ENCODE results near the gene EGFL8.
"Not testable (repeated sequence)": the region's sequence is repeated elsewhere in the genome, so short reads cannot be mapped to it uniquely, and the experiment has no call there.

The EGFL8 gene

DNA sequence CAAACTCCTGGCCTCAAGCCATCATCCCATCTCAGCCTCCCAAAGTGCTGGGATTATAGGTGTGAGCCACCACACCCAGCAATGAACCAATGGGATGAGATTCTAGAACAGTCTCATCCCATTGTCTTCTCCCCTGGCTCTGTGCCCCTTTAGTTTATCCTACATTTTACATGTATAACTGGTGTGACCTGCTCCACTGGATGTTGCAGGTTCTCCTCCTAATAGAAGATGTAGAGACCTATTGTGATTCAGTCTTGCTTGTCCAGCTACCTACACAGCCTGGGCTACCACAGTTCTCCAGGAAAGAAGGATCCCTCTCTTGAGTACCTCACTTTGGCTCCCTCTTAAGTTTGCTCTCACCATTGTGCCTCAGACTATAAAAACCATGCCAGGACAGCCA lies 32.3 kb upstream of the EGFL8 start:
- Histone ChIP-seq H3K9me3 (ENCODE audit: severe bottlenecking) (no peaks in the 10 kb centered on the region), H3K27ac (ENCODE audit: poor library complexity, severe bottlenecking) (no peak overlapping the region), H3K4me3 (ENCODE audit: severe bottlenecking) (no peak overlapping the region), H3K36me3 (ENCODE audit: low read depth) (no peaks in the 10 kb centered on the region; the same call in 1 of the 2 replicates), H3K27me3 (ENCODE audit: insufficient read depth, poor library complexity, severe bottlenecking) (no peaks in the 10 kb centered on the region), H3K4me1 (ENCODE audit: insufficient read depth, poor library complexity, severe bottlenecking) (no peaks in the 10 kb centered on the region)
- TF ChIP-seq, protein P1, sequence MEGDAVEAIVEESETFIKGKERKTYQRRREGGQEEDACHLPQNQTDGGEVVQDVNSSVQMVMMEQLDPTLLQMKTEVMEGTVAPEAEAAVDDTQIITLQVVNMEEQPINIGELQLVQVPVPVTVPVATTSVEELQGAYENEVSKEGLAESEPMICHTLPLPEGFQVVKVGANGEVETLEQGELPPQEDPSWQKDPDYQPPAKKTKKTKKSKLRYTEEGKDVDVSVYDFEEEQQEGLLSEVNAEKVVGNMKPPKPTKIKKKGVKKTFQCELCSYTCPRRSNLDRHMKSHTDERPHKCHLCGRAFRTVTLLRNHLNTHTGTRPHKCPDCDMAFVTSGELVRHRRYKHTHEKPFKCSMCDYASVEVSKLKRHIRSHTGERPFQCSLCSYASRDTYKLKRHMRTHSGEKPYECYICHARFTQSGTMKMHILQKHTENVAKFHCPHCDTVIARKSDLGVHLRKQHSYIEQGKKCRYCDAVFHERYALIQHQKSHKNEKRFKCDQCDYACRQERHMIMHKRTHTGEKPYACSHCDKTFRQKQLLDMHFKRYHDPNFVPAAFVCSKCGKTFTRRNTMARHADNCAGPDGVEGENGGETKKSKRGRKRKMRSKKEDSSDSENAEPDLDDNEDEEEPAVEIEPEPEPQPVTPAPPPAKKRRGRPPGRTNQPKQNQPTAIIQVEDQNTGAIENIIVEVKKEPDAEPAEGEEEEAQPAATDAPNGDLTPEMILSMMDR (IDR thresholded peaks at IDR 0.05; ENCODE audit: poor library complexity, severe bottlenecking) = no peak
- ATAC-seq (ENCODE audit: low read depth) (no peak), DNase-seq (ENCODE audit: low spot score) (no peak)

DNA sequence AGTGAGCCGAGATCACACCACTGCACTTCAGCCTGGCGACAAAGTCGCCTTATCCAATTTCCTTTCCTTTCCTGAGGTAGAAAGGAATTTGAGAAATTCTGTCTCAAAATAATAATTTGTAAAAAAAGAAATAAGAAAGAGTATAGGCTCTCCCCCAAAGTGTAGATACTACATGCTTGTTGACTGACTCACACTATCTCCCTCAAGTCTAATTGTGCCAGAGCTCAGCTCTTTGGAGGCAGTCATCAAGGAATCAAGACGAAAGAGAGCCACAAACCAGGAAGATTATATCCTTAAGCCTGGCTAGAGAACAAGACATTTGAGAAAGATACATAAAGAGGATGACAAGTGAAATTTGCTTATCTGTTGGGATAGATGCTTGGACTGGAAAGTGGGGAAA lies 30.6 kb upstream of the EGFL8 start:
- H3K27me3 ChIP-seq (ENCODE audit: insufficient read depth, poor library complexity, severe bottlenecking) = no peaks in the 10 kb centered on the region
- H3K4me3 ChIP-seq (ENCODE audit: severe bottlenecking) = no peak overlapping the region
- H3K4me1 ChIP-seq (ENCODE audit: insufficient read depth, poor library complexity, severe bottlenecking) = no peaks in the 10 kb centered on the region
- no peak overlapping the region for H3K27ac ChIP-seq (ENCODE audit: poor library complexity, severe bottlenecking)
- ATAC-seq (ENCODE audit: low read depth) (no peak), DNase-seq (ENCODE audit: low spot score) (no peak)
- H3K36me3 ChIP-seq (ENCODE audit: low read depth) = no peaks in the 10 kb centered on the region
- no peaks in the 10 kb centered on the region for H3K9me3 ChIP-seq (ENCODE audit: severe bottlenecking)
- TF ChIP-seq, protein P1 (IDR thresholded peaks at IDR 0.05; ENCODE audit: poor library complexity, severe bottlenecking) = no peak

DNA sequence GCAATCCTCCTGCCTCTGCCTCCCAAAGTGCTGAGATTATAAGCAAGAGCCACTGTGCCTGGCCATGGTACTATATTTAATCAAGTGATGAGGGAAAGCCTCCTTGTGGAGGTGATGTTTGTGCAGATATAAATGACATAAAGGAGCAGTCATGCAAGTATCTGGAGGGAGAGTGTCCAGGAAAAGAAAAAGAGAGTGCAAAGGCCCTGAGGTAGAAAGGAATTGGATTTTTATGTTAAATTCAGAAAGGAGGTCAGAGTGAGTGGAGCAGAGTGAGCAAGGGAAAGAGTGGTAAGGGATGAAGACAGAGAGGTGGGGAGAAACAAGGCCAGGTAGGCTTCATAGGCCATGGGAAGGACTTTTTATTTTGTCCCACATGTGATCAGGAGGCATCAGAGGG lies 26.9 kb upstream of the EGFL8 start:
- Histone ChIP-seq H3K4me1 (ENCODE audit: insufficient read depth, poor library complexity, severe bottlenecking) (no peaks in the 10 kb centered on the region), H3K9me3 (ENCODE audit: severe bottlenecking) (no peaks in the 10 kb centered on the region), H3K27me3 (ENCODE audit: insufficient read depth, poor library complexity, severe bottlenecking) (no peaks in the 10 kb centered on the region), H3K4me3 (ENCODE audit: severe bottlenecking) (no peak overlapping the region), H3K36me3 (ENCODE audit: low read depth) (no peaks in the 10 kb centered on the region), H3K27ac (ENCODE audit: poor library complexity, severe bottlenecking) (no peak overlapping the region)
- DNase-seq (ENCODE audit: low spot score) = no peak
- ATAC-seq (ENCODE audit: low read depth) = no peak
- TF ChIP-seq, protein P1 (IDR thresholded peaks at IDR 0.05; ENCODE audit: poor library complexity, severe bottlenecking) = no peak

DNA sequence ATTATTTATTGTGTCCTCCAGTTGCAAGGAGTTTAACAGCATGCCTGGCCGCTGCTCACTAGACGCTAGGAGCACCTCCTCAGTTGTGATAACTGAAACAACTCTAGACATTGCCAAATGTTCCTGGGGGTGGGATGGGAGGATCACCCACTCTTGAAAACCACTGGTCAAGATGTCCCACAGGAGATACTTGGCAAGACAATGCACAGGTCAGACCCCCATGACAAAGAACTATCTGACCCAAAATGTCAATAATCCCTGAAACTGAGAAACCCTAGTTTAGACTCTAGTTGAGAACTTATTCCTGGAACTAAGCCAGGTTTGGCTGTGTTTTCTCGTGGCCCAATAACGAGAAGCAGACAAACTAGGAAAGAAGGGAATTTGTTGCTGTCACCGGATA lies 24.8 kb upstream of the EGFL8 start:
- Histone ChIP-seq H3K4me3 (ENCODE audit: severe bottlenecking) (no peak overlapping the region), H3K36me3 (ENCODE audit: low read depth) (no peaks in the 10 kb centered on the region), H3K4me1 (ENCODE audit: insufficient read depth, poor library complexity, severe bottlenecking) (no peaks in the 10 kb centered on the region), H3K9me3 (ENCODE audit: severe bottlenecking) (no peaks in the 10 kb centered on the region), H3K27ac (ENCODE audit: poor library complexity, severe bottlenecking) (no peak overlapping the region), H3K27me3 (ENCODE audit: insufficient read depth, poor library complexity, severe bottlenecking) (no peaks in the 10 kb centered on the region)
- DNase-seq (ENCODE audit: low spot score) = no peak
- no peak for ATAC-seq (ENCODE audit: low read depth)
- TF ChIP-seq, protein P1 (IDR thresholded peaks at IDR 0.05; ENCODE audit: poor library complexity, severe bottlenecking) = no peak

DNA sequence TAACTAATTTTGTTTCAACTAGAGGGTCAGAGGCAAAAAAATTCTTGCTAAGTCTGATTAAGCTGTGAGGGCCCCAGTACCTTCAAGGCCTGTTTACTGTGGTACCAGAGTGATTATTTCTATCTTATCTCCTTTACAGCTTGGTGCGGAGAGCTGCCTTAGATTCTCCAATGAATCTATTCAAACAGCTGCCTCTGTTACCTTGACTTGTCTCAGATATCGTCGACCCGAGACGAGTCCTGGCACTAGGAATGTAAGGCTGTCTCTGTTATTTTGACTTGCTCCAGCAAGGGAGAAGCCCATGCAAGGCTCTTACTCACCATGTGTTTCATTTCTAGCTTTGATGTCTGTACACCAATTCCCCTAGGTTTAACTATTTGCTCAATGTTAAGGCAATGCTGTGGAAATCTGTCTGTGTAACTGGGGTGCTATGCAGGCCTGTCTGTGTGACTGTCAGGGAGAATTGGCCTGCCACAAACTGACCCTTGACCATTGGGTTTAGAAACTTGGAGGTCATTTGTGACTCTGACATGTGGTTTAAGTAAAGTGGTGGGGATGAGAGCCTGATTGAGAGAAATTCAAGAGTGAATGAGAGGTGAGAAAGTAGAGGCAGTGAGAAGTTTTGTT lies 23.9 kb upstream of the EGFL8 start:
- Histone ChIP-seq H3K27ac (ENCODE audit: poor library complexity, severe bottlenecking) (no peak overlapping the region), H3K36me3 (ENCODE audit: low read depth) (no peaks in the 10 kb centered on the region), H3K9me3 (ENCODE audit: severe bottlenecking) (no peaks in the 10 kb centered on the region), H3K4me1 (ENCODE audit: insufficient read depth, poor library complexity, severe bottlenecking) (no peaks in the 10 kb centered on the region), H3K4me3 (ENCODE audit: severe bottlenecking) (no peak overlapping the region), H3K27me3 (ENCODE audit: insufficient read depth, poor library complexity, severe bottlenecking) (no peaks in the 10 kb centered on the region)
- no peak for DNase-seq (ENCODE audit: low spot score)
- TF ChIP-seq, protein P1 (IDR thresholded peaks at IDR 0.05; ENCODE audit: poor library complexity, severe bottlenecking) = no peak
- ATAC-seq (ENCODE audit: low read depth) = no peak

DNA sequence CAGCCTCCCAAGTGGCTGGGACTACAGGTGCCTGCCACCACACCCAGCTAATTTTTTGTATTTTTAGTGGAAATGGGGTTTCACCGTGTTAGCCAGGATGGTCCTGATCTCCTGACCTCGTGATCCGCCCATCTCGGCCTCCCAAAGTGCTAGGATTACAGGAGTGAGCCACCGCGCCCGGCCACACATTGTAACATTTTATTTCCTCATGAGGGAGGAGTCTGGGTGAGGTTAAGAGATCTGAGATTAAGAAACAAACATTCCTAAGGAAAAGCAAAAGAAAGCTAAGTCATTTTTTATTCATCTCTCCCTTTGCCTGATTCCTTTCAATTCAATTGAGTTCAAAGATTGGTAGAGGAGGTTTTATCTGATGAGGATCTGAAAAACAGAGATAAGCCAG lies 20.2 kb upstream of the EGFL8 start:
- DNase-seq (ENCODE audit: low spot score); H3K4me3 ChIP-seq (ENCODE audit: severe bottlenecking); H3K27me3 ChIP-seq (ENCODE audit: insufficient read depth, poor library complexity, severe bottlenecking); H3K4me1 ChIP-seq (ENCODE audit: insufficient read depth, poor library complexity, severe bottlenecking); ATAC-seq (ENCODE audit: low read depth); H3K27ac ChIP-seq (ENCODE audit: poor library complexity, severe bottlenecking); H3K36me3 ChIP-seq (ENCODE audit: low read depth); H3K9me3 ChIP-seq (ENCODE audit: severe bottlenecking): not testable (repeated sequence)

All from RWPE2 (cell line).